Stromal cell of bone marrow (primary cell): Measurements from ENCODE around the gene GPR179.
"Not testable (repeated sequence)": the region's sequence is repeated elsewhere in the genome, so short reads cannot be mapped to it uniquely, and the experiment has no call there.

ENCODE experiments used
- DNase-seq: peaks from one replicate; pipeline ENCODE4 v3.0.0-alpha.2; 2012; ENCODE audit warnings: low read depth

Gene GPR179

DNA sequence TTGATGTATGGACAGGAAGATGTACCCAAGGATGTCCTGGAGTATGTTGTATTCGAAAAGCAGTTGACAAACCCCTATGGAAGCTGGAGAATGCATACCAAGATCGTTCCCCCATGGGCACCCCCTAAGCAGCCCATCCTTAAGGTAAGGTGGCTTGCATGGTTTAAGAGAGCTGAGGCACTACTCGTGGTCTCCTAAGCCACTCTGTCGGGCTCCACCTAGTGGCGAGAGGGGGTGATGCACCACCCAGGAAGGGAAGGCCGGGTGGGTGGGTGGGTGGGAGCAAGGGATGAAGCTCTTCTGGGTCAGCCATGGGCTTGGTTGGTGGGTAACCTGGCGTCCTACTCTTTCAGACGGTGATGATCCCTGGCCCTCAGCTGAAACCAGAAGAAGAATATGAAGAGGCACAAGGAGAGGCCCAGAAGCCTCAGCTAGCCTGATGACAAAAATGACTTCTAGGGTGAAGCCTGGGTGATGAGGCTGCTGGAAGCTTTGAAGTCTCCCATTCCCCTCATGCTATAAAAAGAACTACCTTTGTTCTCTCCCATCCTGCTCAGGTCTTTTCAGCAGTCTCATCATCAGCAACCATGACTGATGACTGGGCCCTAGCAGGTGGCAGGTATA, 21.5 kb downstream of the GPR179 start:
- no peak for DNase-seq

- no peak for DNase-seq
Observed at GRCh38 chr17:38320482-38320881, 23.3 kb downstream of the GPR179 start.

DNA sequence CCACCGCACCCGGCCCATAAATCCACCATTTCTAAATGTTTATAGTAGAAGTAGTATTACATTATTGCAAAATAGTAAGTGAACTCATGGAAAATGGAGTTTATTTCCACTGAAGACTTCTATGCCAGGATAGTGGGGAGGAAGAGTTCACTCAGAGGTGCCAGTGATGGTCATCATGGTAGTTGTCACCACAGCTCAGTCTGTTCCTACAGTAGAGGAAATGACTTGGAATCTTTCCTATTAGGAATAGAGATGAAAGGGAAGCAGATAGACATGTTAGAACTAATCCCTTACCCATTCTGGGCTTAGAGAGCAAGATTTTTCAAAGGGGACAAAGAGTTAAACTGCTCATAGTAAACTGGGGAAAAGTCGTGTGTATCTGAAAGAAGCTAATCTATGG, 26.7 kb downstream of the GPR179 start:
- DNase-seq: no peak

GRCh38 chr17:38315497-38315896, 28.3 kb downstream of the GPR179 start:
- no peak for DNase-seq

DNA sequence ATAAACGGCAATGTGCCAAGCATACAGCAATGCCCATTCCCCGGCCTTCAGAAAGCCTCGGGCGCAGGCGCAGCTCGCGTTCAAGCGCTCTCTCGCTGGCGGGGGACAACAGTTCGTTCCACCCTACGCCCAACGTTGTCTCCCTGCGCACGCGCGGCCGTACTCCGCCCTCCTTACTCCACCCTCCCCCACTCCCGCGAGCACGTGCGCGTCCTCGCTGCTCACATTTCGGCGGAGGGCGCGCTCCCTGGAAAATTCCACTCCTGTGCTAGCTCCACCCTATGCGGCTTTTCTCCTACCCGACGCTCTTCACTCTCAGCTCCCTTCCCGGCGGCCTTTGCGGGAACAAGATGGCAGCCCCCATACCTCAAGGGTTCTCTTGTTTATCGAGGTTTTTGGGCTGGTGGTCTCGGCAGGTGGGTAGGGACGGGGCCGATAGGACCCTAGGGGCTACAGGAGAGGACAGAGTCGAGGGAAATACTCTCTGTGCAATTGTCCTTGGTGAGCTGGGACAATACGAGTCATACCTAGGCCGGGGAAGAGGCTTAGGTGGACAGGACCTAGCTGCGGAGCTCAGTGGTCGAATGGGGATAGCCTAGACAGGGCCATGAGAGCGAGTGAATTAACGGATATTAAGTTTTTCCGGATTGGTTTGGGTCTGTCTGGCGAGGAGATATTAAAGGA, 46.8 kb downstream of the GPR179 start, which contains the start of gene MRPL45:
Gene MRPL45 (plus strand): TSS at position 335 of the 684 bp plus-strand sequence. CDS start 16 bp downstream, at position 351.
- peak; percentile 90 for DNase-seq

DNA sequence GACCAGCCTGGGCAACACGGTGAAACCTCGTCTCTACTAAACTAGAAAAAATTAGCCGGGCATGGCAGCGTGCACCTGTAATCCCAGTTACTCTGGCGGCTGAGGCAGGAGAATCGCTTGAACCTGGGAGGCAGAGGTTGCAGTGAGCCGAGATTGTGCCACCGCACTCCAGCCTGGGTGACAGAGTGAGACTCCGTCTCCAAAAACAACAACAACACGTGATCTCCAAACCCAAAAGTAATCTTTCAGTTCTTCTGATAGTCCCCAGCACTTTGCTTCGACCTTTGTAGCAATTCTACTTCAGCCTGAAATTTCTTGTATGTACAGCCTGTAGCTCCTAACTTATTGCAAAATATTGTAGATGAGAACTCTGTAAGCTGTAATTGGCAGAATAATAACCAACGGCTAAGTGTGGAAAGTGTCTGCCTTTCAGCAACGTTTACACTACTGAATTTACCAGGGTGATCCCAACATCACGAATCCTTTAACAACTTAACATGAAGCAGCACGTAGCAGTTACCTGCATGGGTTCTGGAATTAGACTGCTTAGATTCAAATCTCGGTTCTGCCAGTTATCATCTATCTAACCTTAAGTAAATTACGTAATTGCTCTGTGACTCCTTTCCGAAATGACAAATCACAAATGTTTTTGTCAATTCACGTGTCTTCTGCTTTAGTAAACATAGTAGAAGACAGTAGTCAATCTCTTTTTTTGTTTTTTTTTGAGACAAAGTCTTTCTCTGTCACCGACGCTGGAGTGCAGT, 48.0 kb downstream of the GPR179 start:
- not testable (repeated sequence) for DNase-seq

- DNase-seq: not testable (repeated sequence)
Observed at GRCh38 chr17:38289760-38290159, 54.0 kb downstream of the GPR179 start.

DNA sequence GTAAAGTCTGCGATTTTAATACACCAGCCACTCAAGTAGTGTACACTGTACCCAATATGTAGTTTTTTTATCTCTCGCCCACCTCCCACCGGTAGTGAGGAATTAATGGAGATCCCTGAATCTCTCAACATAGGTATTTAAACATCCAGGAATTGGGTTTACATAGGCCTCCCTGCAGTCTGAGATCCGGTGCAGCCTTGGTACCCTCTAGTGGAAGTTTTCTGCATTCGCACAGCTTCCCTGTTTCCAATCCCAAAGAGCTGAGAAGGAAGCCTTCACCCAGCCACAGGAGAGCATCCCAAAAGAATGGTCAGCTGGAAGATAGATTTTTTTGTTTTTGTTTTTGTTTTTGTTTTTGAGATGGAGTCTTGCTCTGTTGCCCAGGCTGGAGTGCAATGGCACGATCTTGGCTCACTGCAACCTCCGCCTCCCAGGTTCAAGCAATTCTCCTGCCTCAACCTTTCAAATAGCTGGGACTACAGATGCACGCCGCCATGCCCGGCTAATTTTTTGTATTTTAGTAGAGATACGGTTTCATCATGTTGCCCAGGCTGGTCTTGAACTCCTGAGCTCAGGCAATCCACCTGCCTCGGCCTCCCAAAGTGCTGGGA, 55.4 kb downstream of the GPR179 start:
- not testable (repeated sequence) for DNase-seq

GRCh38 chr17:38286501-38287091, 57.2 kb downstream of the GPR179 start:
- DNase-seq: not testable (repeated sequence)

DNA sequence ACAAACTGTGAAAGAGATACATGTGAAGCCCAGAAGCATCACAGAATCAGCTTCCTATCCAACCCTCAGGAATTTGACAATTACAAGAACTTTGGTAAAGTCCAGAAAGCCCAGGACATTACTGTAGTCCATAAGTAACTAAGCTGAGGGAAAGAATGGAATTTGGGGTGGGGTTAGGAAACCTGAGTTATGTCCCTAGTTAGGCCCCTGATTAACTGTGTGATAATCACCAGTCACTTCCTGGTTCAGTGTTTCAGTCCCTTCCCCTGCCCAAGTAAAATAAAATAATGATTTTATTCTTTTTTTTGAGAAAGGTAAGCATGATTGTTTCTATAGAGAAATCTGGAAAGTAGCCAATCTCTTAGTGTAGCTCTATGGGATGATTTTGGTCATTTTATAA, 57.8 kb downstream of the GPR179 start:
- not testable (repeated sequence) for DNase-seq
